ENCODE measurements around the gene SMIM36. TPM values are rescaled to one million over a fixed set of nuclear protein-coding genes. Genes with fewer than 3 reads are reported as not detected.

SMIM36 gene
- total and polyA plus RNA-seq, 2 experiments from 2014 or later, result not detected

DNA sequence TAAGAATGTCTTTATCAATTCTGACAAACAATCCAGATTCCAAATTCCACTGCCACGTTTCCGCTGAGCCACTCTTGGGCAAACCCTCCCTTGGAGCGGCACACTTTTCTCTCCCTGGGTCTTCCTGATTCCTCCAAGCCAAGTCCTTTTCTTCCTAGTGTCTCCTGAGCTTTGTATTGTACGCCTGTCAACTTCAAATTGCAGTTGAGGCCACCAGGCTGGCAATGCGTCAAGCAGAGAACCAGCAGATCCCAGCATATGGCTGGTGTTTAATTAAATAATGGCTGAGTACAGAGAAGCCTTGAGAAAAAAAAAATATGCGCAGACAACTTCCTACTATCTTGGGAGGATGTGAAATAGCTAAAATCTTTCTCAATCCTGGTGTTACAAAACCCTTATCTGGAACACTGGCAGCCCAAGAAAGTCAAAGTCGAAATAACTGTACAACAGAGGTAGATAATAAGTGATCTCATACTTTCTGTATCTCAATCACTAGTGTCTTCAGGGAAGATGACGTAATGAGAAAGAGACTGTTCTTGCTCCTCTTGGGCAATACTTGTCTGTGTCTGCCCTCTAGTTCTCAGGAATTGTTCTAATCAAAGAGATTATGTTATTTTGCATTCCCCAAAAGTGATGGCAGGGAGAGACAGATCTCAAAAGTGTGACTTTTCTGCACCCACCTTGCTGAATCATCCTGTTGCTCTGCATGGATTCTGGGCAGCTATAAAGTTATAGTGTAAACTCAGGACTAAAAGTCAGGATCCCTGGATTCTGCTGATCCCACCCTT lies 15.0 kb downstream of the SMIM36 start:
- no peaks in the 10 kb centered on the region for H3K9me3 ChIP-seq (ENCODE audit: low read depth)
- peak overlapping the region; percentile 84 for H3K27ac ChIP-seq
- no peaks in the 10 kb centered on the region for H3K79me2 ChIP-seq
- peak overlapping the region; percentile 29 for H2AFZ ChIP-seq
- H4K20me1 ChIP-seq (ENCODE audit: insufficient read depth, poor library complexity, severe bottlenecking), result no peaks in the 10 kb centered on the region
- no peaks in the 10 kb centered on the region for H3K27me3 ChIP-seq
- peak; percentile 54 for DNase-seq (ENCODE audit: low spot score)
- TF ChIP-seq EZH2phosphoT487 (IDR thresholded peaks at IDR 0.05; ENCODE audit: low read depth, severe bottlenecking, unreplicated experiment), result no peak
- TF ChIP-seq EZH2 (IDR thresholded peaks at IDR 0.05; ENCODE audit: borderline replicate concordance), result no peak
- TF ChIP-seq, protein P1, sequence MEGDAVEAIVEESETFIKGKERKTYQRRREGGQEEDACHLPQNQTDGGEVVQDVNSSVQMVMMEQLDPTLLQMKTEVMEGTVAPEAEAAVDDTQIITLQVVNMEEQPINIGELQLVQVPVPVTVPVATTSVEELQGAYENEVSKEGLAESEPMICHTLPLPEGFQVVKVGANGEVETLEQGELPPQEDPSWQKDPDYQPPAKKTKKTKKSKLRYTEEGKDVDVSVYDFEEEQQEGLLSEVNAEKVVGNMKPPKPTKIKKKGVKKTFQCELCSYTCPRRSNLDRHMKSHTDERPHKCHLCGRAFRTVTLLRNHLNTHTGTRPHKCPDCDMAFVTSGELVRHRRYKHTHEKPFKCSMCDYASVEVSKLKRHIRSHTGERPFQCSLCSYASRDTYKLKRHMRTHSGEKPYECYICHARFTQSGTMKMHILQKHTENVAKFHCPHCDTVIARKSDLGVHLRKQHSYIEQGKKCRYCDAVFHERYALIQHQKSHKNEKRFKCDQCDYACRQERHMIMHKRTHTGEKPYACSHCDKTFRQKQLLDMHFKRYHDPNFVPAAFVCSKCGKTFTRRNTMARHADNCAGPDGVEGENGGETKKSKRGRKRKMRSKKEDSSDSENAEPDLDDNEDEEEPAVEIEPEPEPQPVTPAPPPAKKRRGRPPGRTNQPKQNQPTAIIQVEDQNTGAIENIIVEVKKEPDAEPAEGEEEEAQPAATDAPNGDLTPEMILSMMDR (IDR thresholded peaks at IDR 0.05; ENCODE audit: poor library complexity), result no peak
- no peak overlapping the region for H3K4me3 ChIP-seq
- H3K4me1 ChIP-seq (ENCODE audit: insufficient read depth), result peaks cover 4% of the 10 kb centered on the region
- peak overlapping the region; percentile 49 for H3K4me2 ChIP-seq
- 64% methylated on average over 8 of the region's 8 CpGs for WGBS (ENCODE audit: low lambda C conversion rate, missing lambda C conversion rate)
- H3K36me3 ChIP-seq (replicated peaks; ENCODE audit: insufficient read depth, low read depth), result no peaks in the 10 kb centered on the region
- H3K9me2 ChIP-seq (replicated peaks; ENCODE audit: insufficient read depth), result no peaks in the 10 kb centered on the region

DNA sequence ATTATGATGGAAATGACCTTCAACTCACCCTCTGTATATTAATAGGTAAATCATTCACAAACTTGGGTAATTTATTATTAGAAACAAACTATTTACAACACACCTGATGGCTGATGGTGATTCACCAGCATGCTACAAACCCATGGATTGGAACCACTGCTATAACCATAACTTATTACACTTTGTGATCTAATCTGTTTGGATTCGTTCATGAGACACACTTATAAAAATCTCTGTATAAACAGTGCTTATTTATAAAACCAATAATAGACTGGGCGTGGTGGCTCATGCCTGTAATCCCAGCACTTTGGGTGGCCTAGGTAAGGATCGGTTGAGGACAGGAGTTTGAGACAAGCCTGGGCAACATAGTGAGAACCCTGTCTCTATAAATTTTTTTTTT lies 16.0 kb downstream of the SMIM36 start:
- no peaks in the 10 kb centered on the region for H3K79me2 ChIP-seq
- H3K36me3 ChIP-seq (replicated peaks; ENCODE audit: insufficient read depth, low read depth), result no peaks in the 10 kb centered on the region
- WGBS (ENCODE audit: low lambda C conversion rate, missing lambda C conversion rate), result 52% methylated on average over 3 of the region's 3 CpGs
- H3K4me1 ChIP-seq (ENCODE audit: insufficient read depth), result peaks cover 4% of the 10 kb centered on the region
- H3K9me2 ChIP-seq (replicated peaks; ENCODE audit: insufficient read depth), result no peaks in the 10 kb centered on the region
- DNase-seq (ENCODE audit: low spot score), result peak; percentile 6
- peak overlapping the region; percentile 84 for H3K27ac ChIP-seq
- H4K20me1 ChIP-seq (ENCODE audit: insufficient read depth, poor library complexity, severe bottlenecking), result no peaks in the 10 kb centered on the region
- H3K4me2 ChIP-seq, result no peak overlapping the region
- H2AFZ ChIP-seq, result no peak overlapping the region
- no peaks in the 10 kb centered on the region for H3K27me3 ChIP-seq
- no peak overlapping the region for H3K4me3 ChIP-seq
- TF ChIP-seq EZH2phosphoT487 (IDR thresholded peaks at IDR 0.05; ENCODE audit: low read depth, severe bottlenecking, unreplicated experiment) (no peak), EZH2 (IDR thresholded peaks at IDR 0.05; ENCODE audit: borderline replicate concordance) (no peak)
- TF ChIP-seq, protein P1 (IDR thresholded peaks at IDR 0.05; ENCODE audit: poor library complexity), result no peak
- no peaks in the 10 kb centered on the region for H3K9me3 ChIP-seq (ENCODE audit: low read depth)

DNA sequence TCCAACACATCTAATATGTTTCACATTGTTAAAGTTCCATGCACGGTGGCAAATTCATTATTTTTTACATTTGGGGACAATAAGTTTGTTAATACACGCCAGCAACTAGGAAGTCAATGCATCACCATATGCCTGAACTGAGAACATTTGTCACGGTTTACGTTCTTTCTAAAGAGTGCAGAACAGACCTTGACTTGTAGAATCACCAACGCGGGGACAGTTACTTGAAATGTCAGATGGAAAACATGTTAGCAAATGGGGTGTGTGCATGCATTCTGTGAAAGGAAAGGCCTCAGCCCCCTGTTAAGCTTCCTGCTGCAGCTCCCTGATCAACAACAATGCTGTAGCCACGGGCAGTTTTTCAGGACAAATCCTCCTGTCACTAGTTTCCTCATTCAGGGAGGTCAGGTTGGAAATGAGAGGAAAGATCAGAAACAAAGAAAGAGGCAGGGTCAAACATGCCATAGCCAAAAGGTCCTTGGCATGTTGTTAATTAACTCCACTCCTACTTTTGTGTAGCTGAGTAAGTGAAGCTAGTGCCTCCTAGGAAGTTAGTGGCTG lies 18.4 kb downstream of the SMIM36 start:
- Histone ChIP-seq H3K9me2 (replicated peaks; ENCODE audit: insufficient read depth) (no peaks in the 10 kb centered on the region), H4K20me1 (ENCODE audit: insufficient read depth, poor library complexity, severe bottlenecking) (no peaks in the 10 kb centered on the region), H3K79me2 (no peaks in the 10 kb centered on the region), H3K4me2 (no peak overlapping the region), H3K9me3 (ENCODE audit: low read depth) (no peaks in the 10 kb centered on the region), H2AFZ (no peak overlapping the region), H3K4me1 (ENCODE audit: insufficient read depth) (peaks cover 4% of the 10 kb centered on the region), H3K4me3 (no peak overlapping the region), H3K27me3 (no peaks in the 10 kb centered on the region), H3K27ac (no peak overlapping the region), H3K36me3 (replicated peaks; ENCODE audit: insufficient read depth, low read depth) (no peaks in the 10 kb centered on the region)
- no peak for DNase-seq (ENCODE audit: low spot score)
- 69% methylated on average over 7 of the region's 7 CpGs for WGBS (ENCODE audit: low lambda C conversion rate, missing lambda C conversion rate)
- no peak for TF ChIP-seq EZH2 (IDR thresholded peaks at IDR 0.05; ENCODE audit: borderline replicate concordance)

GRCh38 chr17:55490376-55490775 lies 20.9 kb downstream of the SMIM36 start:
- Histone ChIP-seq H3K4me2 (no peak overlapping the region), H3K36me3 (replicated peaks; ENCODE audit: insufficient read depth, low read depth) (no peaks in the 10 kb centered on the region), H3K79me2 (no peaks in the 10 kb centered on the region), H3K9me3 (ENCODE audit: low read depth) (no peaks in the 10 kb centered on the region), H3K4me1 (ENCODE audit: insufficient read depth) (no peaks in the 10 kb centered on the region), H2AFZ (no peak overlapping the region), H3K4me3 (no peak overlapping the region), H3K27me3 (no peaks in the 10 kb centered on the region), H3K9me2 (replicated peaks; ENCODE audit: insufficient read depth) (no peaks in the 10 kb centered on the region), H3K27ac (no peak overlapping the region), H4K20me1 (ENCODE audit: insufficient read depth, poor library complexity, severe bottlenecking) (no peaks in the 10 kb centered on the region)
- 88% methylated on average over 4 of the region's 4 CpGs for WGBS (ENCODE audit: low lambda C conversion rate, missing lambda C conversion rate)
- DNase-seq (ENCODE audit: low spot score), result no peak
- TF ChIP-seq EZH2 (IDR thresholded peaks at IDR 0.05; ENCODE audit: borderline replicate concordance), result no peak
- TF ChIP-seq EZH2phosphoT487 (IDR thresholded peaks at IDR 0.05; ENCODE audit: low read depth, severe bottlenecking, unreplicated experiment), result no peak
- TF ChIP-seq, protein P1 (IDR thresholded peaks at IDR 0.05; ENCODE audit: poor library complexity), result no peak

Data from hepatocyte (in vitro differentiated cells).